ENCODE data around the gene ADM2. TPM values are rescaled to one million over a fixed set of nuclear protein-coding genes. Genes with fewer than 3 reads are reported as not detected.

Gene ADM2
- polyA plus RNA-seq, 2 donors, result 2.2 to 3.6 TPM

- Histone ChIP-seq H3K4me3 (ENCODE audit: low read depth in 1 of 2, low read length in 2 of 2) (no peak overlapping the region), H3K9me3 (ENCODE audit: control insufficient read depth in 2 of 2, insufficient read depth in 1 of 2, low read depth in 1 of 2, low read length in 1 of 2) (no peaks in the 10 kb centered on the region), H3K4me1 (ENCODE audit: control insufficient read depth in 2 of 2, insufficient read depth in 2 of 2, low read length in 1 of 2) (peaks cover 10 to 25% of the 10 kb centered on the region in 2 donors), H3K27me3 (ENCODE audit: control insufficient read depth in 1 of 2, insufficient read depth in 2 of 2, low read length in 2 of 2) (no peaks in the 10 kb centered on the region), H3K27ac (ENCODE audit: low read depth in 2 of 2, low read length in 1 of 2) (no peak overlapping the region), H3K36me3 (ENCODE audit: control insufficient read depth in 2 of 2, insufficient read depth in 2 of 2, low read length in 1 of 2) (peaks cover 14 to 76% of the 10 kb centered on the region in 2 donors)
- WGBS, 2 donors, result 89 to 90% methylated on average over 28 to 30 of the region's 30 CpGs
Observed at GRCh38 chr22:50465066-50465930, 16.0 kb upstream of the ADM2 start.

GRCh38 chr22:50467341-50467740, 14.0 kb upstream of the ADM2 start:
- H3K27me3 ChIP-seq (ENCODE audit: control insufficient read depth in 1 of 2, insufficient read depth in 2 of 2, low read length in 2 of 2), result no peaks in the 10 kb centered on the region
- WGBS, 2 donors, result 89 to 90% methylated on average over 21 to 24 of the region's 24 CpGs
- no peaks in the 10 kb centered on the region for H3K9me3 ChIP-seq (ENCODE audit: control insufficient read depth in 2 of 2, insufficient read depth in 1 of 2, low read depth in 1 of 2, low read length in 1 of 2)
- H3K4me3 ChIP-seq (ENCODE audit: low read depth in 1 of 2, low read length in 2 of 2), result no peak overlapping the region
- peaks cover 20 to 32% of the 10 kb centered on the region in 2 donors for H3K4me1 ChIP-seq (ENCODE audit: control insufficient read depth in 2 of 2, insufficient read depth in 2 of 2, low read length in 1 of 2)
- peaks cover 5 to 57% of the 10 kb centered on the region in 2 donors for H3K36me3 ChIP-seq (ENCODE audit: control insufficient read depth in 2 of 2, insufficient read depth in 2 of 2, low read length in 1 of 2)
- H3K27ac ChIP-seq (ENCODE audit: low read depth in 2 of 2, low read length in 1 of 2), result no peak overlapping the region

- no peaks in the 10 kb centered on the region for H3K27me3 ChIP-seq (ENCODE audit: control insufficient read depth in 1 of 2, insufficient read depth in 2 of 2, low read length in 2 of 2)
- H3K4me3 ChIP-seq (ENCODE audit: low read depth in 1 of 2, low read length in 2 of 2), result no peak overlapping the region
- H3K4me1 ChIP-seq (ENCODE audit: control insufficient read depth in 2 of 2, insufficient read depth in 2 of 2, low read length in 1 of 2), result peaks cover 22 to 38% of the 10 kb centered on the region in 2 donors
- H3K9me3 ChIP-seq (ENCODE audit: control insufficient read depth in 2 of 2, insufficient read depth in 1 of 2, low read depth in 1 of 2, low read length in 1 of 2), result no peaks in the 10 kb centered on the region
- H3K36me3 ChIP-seq (ENCODE audit: control insufficient read depth in 2 of 2, insufficient read depth in 2 of 2, low read length in 1 of 2), result peaks cover under 1 to 52% of the 10 kb centered on the region in 2 donors
- H3K27ac ChIP-seq (ENCODE audit: low read depth in 2 of 2, low read length in 1 of 2), result no peak overlapping the region
- 86 to 89% methylated on average over 20 to 22 of the region's 22 CpGs for WGBS, 2 donors
Observed at GRCh38 chr22:50467773-50468440, 13.4 kb upstream of the ADM2 start.

- Histone ChIP-seq H3K9me3 (ENCODE audit: control insufficient read depth in 2 of 2, insufficient read depth in 1 of 2, low read depth in 1 of 2, low read length in 1 of 2) (no peaks in the 10 kb centered on the region), H3K4me3 (ENCODE audit: low read depth in 1 of 2, low read length in 2 of 2) (no peak overlapping the region), H3K27me3 (ENCODE audit: control insufficient read depth in 1 of 2, insufficient read depth in 2 of 2, low read length in 2 of 2) (no peaks in the 10 kb centered on the region), H3K4me1 (ENCODE audit: control insufficient read depth in 2 of 2, insufficient read depth in 2 of 2, low read length in 1 of 2) (peaks cover 29 to 45% of the 10 kb centered on the region in 2 donors), H3K27ac (ENCODE audit: low read depth in 2 of 2, low read length in 1 of 2) (no peak overlapping the region), H3K36me3 (ENCODE audit: control insufficient read depth in 2 of 2, insufficient read depth in 2 of 2, low read length in 1 of 2) (peaks cover 0 to 47% of the 10 kb centered on the region in 2 donors)
- WGBS, 2 donors, result 89% methylated on average over 8 of the region's 8 CpGs
Observed at GRCh38 chr22:50468626-50469025, 12.7 kb upstream of the ADM2 start.

- Histone ChIP-seq H3K27me3 (ENCODE audit: control insufficient read depth in 1 of 2, insufficient read depth in 2 of 2, low read length in 2 of 2) (no peaks in the 10 kb centered on the region), H3K27ac (ENCODE audit: low read depth in 2 of 2, low read length in 1 of 2) (peak overlapping the region; percentile 90 to 92), H3K36me3 (ENCODE audit: control insufficient read depth in 2 of 2, insufficient read depth in 2 of 2, low read length in 1 of 2) (peaks cover 0 to 38% of the 10 kb centered on the region in 2 donors), H3K9me3 (ENCODE audit: control insufficient read depth in 2 of 2, insufficient read depth in 1 of 2, low read depth in 1 of 2, low read length in 1 of 2) (no peaks in the 10 kb centered on the region), H3K4me3 (ENCODE audit: low read depth in 1 of 2, low read length in 2 of 2) (peak overlapping the region in 1 of 2 donors; percentile 8), H3K4me1 (ENCODE audit: control insufficient read depth in 2 of 2, insufficient read depth in 2 of 2, low read length in 1 of 2) (peaks cover 30 to 48% of the 10 kb centered on the region in 2 donors)
- WGBS, 2 donors, result 29 to 33% methylated on average over 25 of the region's 25 CpGs
Observed at GRCh38 chr22:50469377-50470305, 11.7 kb upstream of the ADM2 start.

- Histone ChIP-seq H3K4me3 (ENCODE audit: low read depth in 1 of 2, low read length in 2 of 2) (peak overlapping the region; percentile 5 to 14), H3K9me3 (ENCODE audit: control insufficient read depth in 2 of 2, insufficient read depth in 1 of 2, low read depth in 1 of 2, low read length in 1 of 2) (no peaks in the 10 kb centered on the region), H3K27ac (ENCODE audit: low read depth in 2 of 2, low read length in 1 of 2) (peak overlapping the region; percentile 90 to 92), H3K36me3 (ENCODE audit: control insufficient read depth in 2 of 2, insufficient read depth in 2 of 2, low read length in 1 of 2) (peaks cover 0 to 30% of the 10 kb centered on the region in 2 donors), H3K27me3 (ENCODE audit: control insufficient read depth in 1 of 2, insufficient read depth in 2 of 2, low read length in 2 of 2) (no peaks in the 10 kb centered on the region), H3K4me1 (ENCODE audit: control insufficient read depth in 2 of 2, insufficient read depth in 2 of 2, low read length in 1 of 2) (peaks cover 30 to 50% of the 10 kb centered on the region in 2 donors)
- WGBS, 2 donors, result 31 to 39% methylated on average over 6 of the region's 6 CpGs
Observed at GRCh38 chr22:50470491-50470890, 10.9 kb upstream of the ADM2 start.

- 62 to 71% methylated on average over 21 of the region's 21 CpGs for WGBS, 2 donors
- Histone ChIP-seq H3K27me3 (ENCODE audit: control insufficient read depth in 1 of 2, insufficient read depth in 2 of 2, low read length in 2 of 2) (no peaks in the 10 kb centered on the region), H3K9me3 (ENCODE audit: control insufficient read depth in 2 of 2, insufficient read depth in 1 of 2, low read depth in 1 of 2, low read length in 1 of 2) (no peaks in the 10 kb centered on the region), H3K27ac (ENCODE audit: low read depth in 2 of 2, low read length in 1 of 2) (peak overlapping the region; percentile 90 to 92), H3K36me3 (ENCODE audit: control insufficient read depth in 2 of 2, insufficient read depth in 2 of 2, low read length in 1 of 2) (peaks cover 0 to 21% of the 10 kb centered on the region in 2 donors), H3K4me1 (ENCODE audit: control insufficient read depth in 2 of 2, insufficient read depth in 2 of 2, low read length in 1 of 2) (peaks cover 30 to 53% of the 10 kb centered on the region in 2 donors), H3K4me3 (ENCODE audit: low read depth in 1 of 2, low read length in 2 of 2) (no peak overlapping the region)
Observed at GRCh38 chr22:50471197-50471847, 10.0 kb upstream of the ADM2 start.

- no peaks in the 10 kb centered on the region for H3K9me3 ChIP-seq (ENCODE audit: control insufficient read depth in 2 of 2, insufficient read depth in 1 of 2, low read depth in 1 of 2, low read length in 1 of 2)
- no peak overlapping the region for H3K4me3 ChIP-seq (ENCODE audit: low read depth in 1 of 2, low read length in 2 of 2)
- peaks cover 0 to 15% of the 10 kb centered on the region in 2 donors for H3K36me3 ChIP-seq (ENCODE audit: control insufficient read depth in 2 of 2, insufficient read depth in 2 of 2, low read length in 1 of 2)
- H3K27ac ChIP-seq (ENCODE audit: low read depth in 2 of 2, low read length in 1 of 2), result peak overlapping the region in 1 of 2 donors; percentile 90
- H3K4me1 ChIP-seq (ENCODE audit: control insufficient read depth in 2 of 2, insufficient read depth in 2 of 2, low read length in 1 of 2), result peaks cover 30 to 53% of the 10 kb centered on the region in 2 donors
- WGBS, 2 donors, result 70 to 78% methylated on average over 5 of the region's 5 CpGs
- no peaks in the 10 kb centered on the region for H3K27me3 ChIP-seq (ENCODE audit: control insufficient read depth in 1 of 2, insufficient read depth in 2 of 2, low read length in 2 of 2)
Observed at GRCh38 chr22:50471962-50472361, 9.4 kb upstream of the ADM2 start.
